ENCODE results near the gene RAP2B.
A peak's percentile ranks its signal among the peaks of the same experiment; 100 is the strongest.
"Not testable (repeated sequence)": the region's sequence is repeated elsewhere in the genome, so short reads cannot be mapped to it uniquely, and the experiment has no call there.

The RAP2B gene

GRCh38 chr3:153146191-153147053, 15.6 kb upstream of the RAP2B start:
- DNase-seq (ENCODE audit: insufficient read length, low spot score) (no peak), FAIRE-seq (no peak)
- TF ChIP-seq POLR2A (IDR thresholded peaks at IDR 0.05; ENCODE audit: low read depth, low read length), result no peak

DNA sequence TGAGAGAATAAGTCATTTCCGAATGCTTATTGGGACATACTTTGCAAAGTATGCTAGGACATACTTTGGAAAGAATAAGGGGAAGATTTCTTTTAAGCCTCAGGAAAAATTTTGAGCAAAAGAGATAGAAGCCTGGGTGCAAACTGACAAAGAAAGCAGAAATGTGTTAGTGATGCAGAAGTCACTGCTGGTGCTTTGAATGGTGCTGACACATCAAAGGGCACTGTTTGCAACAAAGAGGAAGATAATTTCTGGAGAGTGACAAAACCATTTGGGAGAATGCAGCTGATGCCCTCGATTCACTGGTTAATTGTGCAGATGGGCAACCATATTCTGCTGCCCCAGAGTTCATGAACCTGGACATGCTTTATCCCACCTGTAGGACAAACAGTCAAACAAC, 11.0 kb upstream of the RAP2B start:
- TF ChIP-seq POLR2A (IDR thresholded peaks at IDR 0.05; ENCODE audit: low read depth, low read length), result no peak
- FAIRE-seq, result no peak
- no peak for DNase-seq (ENCODE audit: insufficient read length, low spot score)

DNA sequence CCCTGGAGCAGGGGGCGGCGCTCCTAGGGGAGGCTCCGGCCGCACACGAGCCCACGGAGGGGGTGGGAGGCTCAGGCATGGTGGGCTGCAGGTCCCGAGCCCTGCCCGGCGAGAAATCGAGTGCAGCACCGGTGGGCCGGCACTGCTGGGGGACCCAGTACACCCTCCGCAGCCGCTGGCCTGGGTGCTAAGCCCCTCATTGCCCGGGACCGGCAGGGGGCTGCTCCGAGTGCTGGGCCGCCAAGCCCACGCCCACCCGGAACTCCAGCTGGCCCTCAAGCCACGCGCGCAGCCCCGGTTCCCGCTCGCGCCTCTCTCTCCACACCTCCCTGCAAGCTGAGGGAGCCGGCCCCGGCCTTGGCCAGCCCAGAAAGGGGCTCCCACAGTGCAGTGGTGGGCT, 6.2 kb upstream of the RAP2B start:
- DNase-seq (ENCODE audit: insufficient read length, low spot score); FAIRE-seq: not testable (repeated sequence)

GRCh38 chr3:153158189-153158588, 3.8 kb upstream of the RAP2B start:
- DNase-seq (ENCODE audit: insufficient read length, low spot score), result no peak
- no peak for FAIRE-seq
- no peak for TF ChIP-seq POLR2A (IDR thresholded peaks at IDR 0.05; ENCODE audit: low read depth, low read length)

GRCh38 chr3:153158961-153159735, 2.9 kb upstream of the RAP2B start:
- TF ChIP-seq POLR2A (IDR thresholded peaks at IDR 0.05; ENCODE audit: low read depth, low read length), result no peak
- no peak for DNase-seq (ENCODE audit: insufficient read length, low spot score)
- no peak for FAIRE-seq

DNA sequence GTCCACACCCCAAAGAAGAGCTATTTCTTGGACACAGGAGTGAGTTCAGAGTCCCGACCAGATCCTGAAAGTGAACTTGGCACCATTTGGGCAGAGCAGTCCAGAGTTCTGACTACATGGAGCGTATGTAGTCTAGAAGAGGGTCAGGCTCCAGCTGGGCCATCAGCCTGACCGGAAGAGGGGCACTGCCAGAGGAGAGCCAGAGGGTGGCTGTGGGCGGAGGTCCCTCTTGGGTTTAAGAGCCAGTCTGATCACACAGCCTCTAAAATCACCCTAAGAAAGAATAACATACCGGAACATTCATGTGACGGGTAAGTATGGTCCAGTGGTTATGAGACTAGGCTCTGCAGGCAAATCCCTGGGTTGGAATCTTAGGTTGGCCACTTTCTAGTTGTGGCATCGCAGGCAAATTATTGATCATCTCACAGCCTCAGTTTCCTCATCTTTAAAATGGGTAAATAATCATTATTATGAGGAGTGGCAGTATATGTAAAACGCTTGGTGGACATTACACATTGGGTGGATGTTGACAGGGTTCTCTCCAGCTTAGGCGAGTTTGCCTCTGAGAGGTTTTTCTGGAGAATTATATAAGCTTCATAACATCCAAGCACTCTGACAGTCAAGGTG, 2.1 kb upstream of the RAP2B start:
- DNase-seq (ENCODE audit: insufficient read length, low spot score) (no peak), FAIRE-seq (no peak)
- TF ChIP-seq POLR2A (IDR thresholded peaks at IDR 0.05; ENCODE audit: low read depth, low read length), result no peak

- FAIRE-seq (peak; percentile 50), DNase-seq (ENCODE audit: insufficient read length, low spot score) (peak; percentile 83)
- TF ChIP-seq POLR2A (IDR thresholded peaks at IDR 0.05; ENCODE audit: low read depth, low read length), result peak; percentile 78
Measured at GRCh38 chr3:153160451-153161137, 1.4 kb upstream of the RAP2B start.

- DNase-seq (ENCODE audit: insufficient read length, low spot score), result peak; percentile 92
- peak; percentile 92 for FAIRE-seq
- peak; percentile 20 for TF ChIP-seq POLR2A (IDR thresholded peaks at IDR 0.05; ENCODE audit: low read depth, low read length)
Measured at GRCh38 chr3:153161138-153161713, 800 bp upstream of the RAP2B start.

GRCh38 chr3:153162513-153163392, 727 bp downstream of the RAP2B start:
- DNase-seq (ENCODE audit: insufficient read length, low spot score), result no peak
- TF ChIP-seq POLR2A (IDR thresholded peaks at IDR 0.05; ENCODE audit: low read depth, low read length), result no peak
- FAIRE-seq, result no peak

- no peak for TF ChIP-seq POLR2A (IDR thresholded peaks at IDR 0.05; ENCODE audit: low read depth, low read length)
- DNase-seq (ENCODE audit: insufficient read length, low spot score), result no peak
Measured at GRCh38 chr3:153163393-153163724, 1.3 kb downstream of the RAP2B start.

DNA sequence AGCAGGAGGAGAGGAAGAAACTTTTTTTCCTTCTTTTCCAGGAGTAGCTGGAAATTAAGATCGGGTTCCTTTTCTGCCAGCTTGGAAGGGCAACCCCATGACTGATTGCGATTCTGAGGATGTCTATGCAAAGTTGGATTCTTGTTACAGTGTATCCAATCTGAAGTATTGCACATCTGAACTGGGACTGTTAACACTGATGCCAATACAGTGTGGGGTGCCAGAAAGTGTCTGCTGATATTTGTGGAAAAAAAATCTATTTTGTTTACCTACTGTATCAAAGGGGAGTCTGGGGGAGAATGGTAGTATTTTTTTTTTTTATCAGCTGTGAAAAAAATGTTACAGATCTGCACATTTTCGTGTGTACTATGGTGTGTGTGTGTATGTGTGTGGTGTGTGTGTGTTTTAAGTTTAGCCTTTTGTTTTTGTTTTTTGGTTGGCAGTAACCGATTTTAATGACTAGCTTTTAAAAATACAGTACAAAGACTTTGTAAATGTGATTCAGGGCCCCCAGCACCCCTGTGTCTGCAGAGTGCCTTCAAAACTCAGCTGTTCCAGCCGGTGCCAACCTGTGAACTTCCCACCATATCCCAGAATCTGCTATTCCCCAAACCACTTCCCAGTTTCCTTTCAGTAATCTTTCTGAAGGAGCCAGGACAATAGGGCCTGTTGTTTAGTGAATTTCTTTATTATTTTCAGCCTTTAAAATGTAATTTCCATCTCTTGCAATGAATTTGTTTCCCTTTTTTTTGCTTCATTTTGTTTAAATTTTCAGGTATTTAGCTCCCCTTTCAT, 1.9 kb downstream of the RAP2B start:
- no peak for DNase-seq (ENCODE audit: insufficient read length, low spot score)
- no peak for FAIRE-seq
- no peak for TF ChIP-seq POLR2A (IDR thresholded peaks at IDR 0.05; ENCODE audit: low read depth, low read length)

More at GRCh38 chr3:153163393-153163724, 1.3 kb downstream of the RAP2B start:
- no peak for FAIRE-seq

DNA sequence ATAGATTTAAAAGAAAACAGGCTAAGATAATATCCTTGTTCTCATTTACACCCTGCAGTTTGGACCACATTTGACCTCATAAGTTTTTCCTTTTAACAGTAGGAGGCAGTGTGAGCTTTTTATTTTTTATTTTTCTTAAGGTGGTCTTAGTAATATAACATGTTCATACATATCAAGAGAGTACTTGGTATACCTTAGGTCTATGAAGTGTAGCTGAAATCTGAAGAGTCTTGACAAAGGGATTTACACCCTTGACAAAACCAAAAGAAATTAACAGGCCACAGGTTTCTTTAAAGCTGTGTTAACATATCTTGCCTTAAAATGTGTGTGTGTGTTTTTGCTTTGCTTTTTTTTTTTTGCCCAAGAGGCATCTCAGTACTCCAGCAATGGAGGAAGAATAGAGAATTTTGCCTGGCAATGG, 3.2 kb downstream of the RAP2B start:
- DNase-seq (ENCODE audit: insufficient read length, low spot score), result no peak
- FAIRE-seq, result no peak
- no peak for TF ChIP-seq POLR2A (IDR thresholded peaks at IDR 0.05; ENCODE audit: low read depth, low read length)

All from H54 (cell line).